ENCODE measurements around the gene INHA.

INHA gene

GRCh38 chr2:219533930-219534661, 38.0 kb upstream of the INHA start:
- no peak for ATAC-seq

GRCh38 chr2:219536425-219536824, 35.7 kb upstream of the INHA start:
- TF ChIP-seq CREB5 (CRISPR knock-in tag; IDR thresholded peaks at IDR 0.05; ENCODE audit: low read depth) (no peak), ZNF8 (CRISPR knock-in tag; IDR thresholded peaks at IDR 0.05) (no peak)
- ATAC-seq = no peak

More at GRCh38 chr2:219533930-219534661, 38.0 kb upstream of the INHA start:
- no peak for TF ChIP-seq ESRRG (CRISPR knock-in tag; IDR thresholded peaks at IDR 0.05)
- TF ChIP-seq ISL1 (CRISPR knock-in tag; IDR thresholded peaks at IDR 0.05) = no peak

- ATAC-seq = no peak
- TF ChIP-seq ZNF565 (CRISPR knock-in tag; conservative IDR thresholded peaks at IDR 0.05; ENCODE audit: low read depth) (no peak), RARB (CRISPR knock-in tag; IDR thresholded peaks at IDR 0.05) (no peak), SNAI2 (CRISPR knock-in tag; IDR thresholded peaks at IDR 0.05) (no peak), PPARA (CRISPR knock-in tag; IDR thresholded peaks at IDR 0.05; ENCODE audit: borderline replicate concordance) (no peak), GLIS3 (CRISPR knock-in tag; IDR thresholded peaks at IDR 0.05) (no peak), ZFP30 (CRISPR knock-in tag; IDR thresholded peaks at IDR 0.05) (no peak), CSRNP3 (CRISPR knock-in tag; IDR thresholded peaks at IDR 0.05) (no peak), TSHZ2 (CRISPR knock-in tag; IDR thresholded peaks at IDR 0.05) (no peak), ZC3H10 (CRISPR knock-in tag; IDR thresholded peaks at IDR 0.05) (no peak), ARNTL (CRISPR knock-in tag; IDR thresholded peaks at IDR 0.05; ENCODE audit: borderline replicate concordance, low read depth) (no peak)
These were observed 35.1 kb upstream of the INHA start for GRCh38 chr2:219536967-219537366.

GRCh38 chr2:219537657-219538488, 34.2 kb upstream of the INHA start:
- no peak for ATAC-seq
- TF ChIP-seq ZFP3 (CRISPR knock-in tag; IDR thresholded peaks at IDR 0.05) (no peak), POU6F1 (CRISPR knock-in tag; IDR thresholded peaks at IDR 0.05; ENCODE audit: borderline replicate concordance, low read depth) (no peak), ZNF8 (CRISPR knock-in tag; IDR thresholded peaks at IDR 0.05) (no peak), TCF4 (CRISPR knock-in tag; IDR thresholded peaks at IDR 0.05; ENCODE audit: borderline replicate concordance) (no peak), ZC3H10 (CRISPR knock-in tag; IDR thresholded peaks at IDR 0.05) (no peak), TOX (CRISPR knock-in tag; IDR thresholded peaks at IDR 0.05; ENCODE audit: borderline replicate concordance) (no peak), OSR1 (CRISPR knock-in tag; IDR thresholded peaks at IDR 0.05) (no peak), ISL1 (CRISPR knock-in tag; IDR thresholded peaks at IDR 0.05) (no peak), RARB (CRISPR knock-in tag; IDR thresholded peaks at IDR 0.05) (no peak), PATZ1 (CRISPR knock-in tag; IDR thresholded peaks at IDR 0.05; ENCODE audit: borderline replicate concordance) (no peak), ESRRG (CRISPR knock-in tag; IDR thresholded peaks at IDR 0.05) (no peak), ZFP30 (CRISPR knock-in tag; IDR thresholded peaks at IDR 0.05) (no peak), ZNF70 (CRISPR knock-in tag; IDR thresholded peaks at IDR 0.05) (no peak), SNAI2 (CRISPR knock-in tag; IDR thresholded peaks at IDR 0.05) (no peak), TSHZ2 (CRISPR knock-in tag; IDR thresholded peaks at IDR 0.05) (no peak)
